Neural cell (in vitro differentiated cells): Measurements from ENCODE around the gene NAV1.

Experiments
- CTCF ChIP-seq: fragments of 450-650 bp; IDR thresholded peaks from 2 replicates; pipeline ENCODE4 v1.5.1; 2014; ENCODE audit warnings: antibody characterized with exemption, mild to moderate bottlenecking, moderate library complexity; ENCODE audit not compliant: poor library complexity, severe bottlenecking
- EP300 ChIP-seq: fragments of 450-650 bp; conservative IDR thresholded peaks from 2 replicates; pipeline ENCODE4 v1.6.1; 2014; ENCODE audit warnings: antibody characterized with exemption, mild to moderate bottlenecking, moderate library complexity; ENCODE audit not compliant: poor library complexity, severe bottlenecking
- EZH2 ChIP-seq: fragments of 200-600, 300-800 bp; shearing (Covaris generic), sonication (generic); IDR thresholded peaks from 2 replicates; pipeline ENCODE4 v1.6.1; 2014; ENCODE audit warnings: antibody characterized with exemption, low read length, borderline replicate concordance, mild to moderate bottlenecking; ENCODE audit not compliant: insufficient read depth, poor library complexity, severe bottlenecking

DNA sequence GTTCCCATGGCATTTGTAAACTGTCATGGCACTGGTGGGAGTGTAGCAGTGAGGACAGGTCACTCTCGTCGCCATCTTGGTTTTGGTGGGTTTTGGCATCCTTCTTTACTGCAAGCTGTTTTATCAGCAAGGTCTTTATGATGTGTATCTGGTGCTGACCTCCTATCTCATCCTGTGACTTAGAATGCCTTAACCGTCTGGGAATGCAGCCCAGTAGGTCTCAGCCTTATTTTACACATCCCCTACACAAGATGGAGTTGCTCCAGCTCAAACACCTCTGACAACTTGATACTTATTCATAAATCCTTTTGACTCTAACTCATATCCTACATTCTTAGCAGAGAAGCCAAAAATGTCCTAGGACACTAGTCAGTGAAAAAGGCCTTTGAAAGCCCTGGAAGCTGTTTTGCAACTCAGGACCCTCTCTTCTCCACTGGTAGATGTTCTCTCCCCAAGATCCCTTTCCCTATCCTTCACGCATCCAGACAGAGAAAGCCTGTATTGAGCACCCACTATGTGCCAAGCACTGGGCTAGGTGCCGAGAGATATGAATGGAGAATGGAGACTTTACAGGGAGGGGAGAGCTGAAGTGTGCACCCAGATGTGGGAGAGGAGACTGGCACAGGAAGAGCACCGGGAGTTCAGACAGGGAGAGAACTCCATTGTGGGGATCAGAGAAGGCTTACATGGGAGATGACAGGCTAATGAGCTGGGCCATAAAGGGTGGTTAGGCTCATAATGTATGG lies 25.3 kb upstream of the NAV1 start:
- TF ChIP-seq CTCF: no peak
- no peak for TF ChIP-seq EZH2
- TF ChIP-seq EP300: no peak
